GM21447 (cell line): Measurements from ENCODE around the gene OMD.
"Not testable (repeated sequence)": the region's sequence is repeated elsewhere in the genome, so short reads cannot be mapped to it uniquely, and the experiment has no call there.

Source experiments
- ATAC-seq: cut with Tn5 transposase; IDR thresholded peaks from one replicate; pipeline ENCODE4 v1.9.1; 2021; ENCODE audit not compliant: unreplicated experiment

The OMD gene

GRCh38 chr9:92414566-92414965 lies 9.7 kb downstream of the OMD start:
- no peak for ATAC-seq

- not testable (repeated sequence) for ATAC-seq
These were observed 13.1 kb downstream of the OMD start for GRCh38 chr9:92411157-92411556.

GRCh38 chr9:92408747-92409478 lies 15.4 kb downstream of the OMD start:
- no peak for ATAC-seq

- ATAC-seq = no peak
These were observed 16.5 kb downstream of the OMD start for GRCh38 chr9:92407818-92408217.

GRCh38 chr9:92406477-92406876 lies 17.8 kb downstream of the OMD start:
- ATAC-seq = no peak

- no peak for ATAC-seq
These were observed 18.5 kb downstream of the OMD start for GRCh38 chr9:92405818-92406217.

GRCh38 chr9:92404042-92404836 lies 20.0 kb downstream of the OMD start, which contains the start of gene OGN:
Gene OGN (minus strand): TSS chr9:92404578. CDS start chr9:92403407, 1,171 bp downstream.
- no peak for ATAC-seq

GRCh38 chr9:92402826-92403745 lies 21.2 kb downstream of the OMD start:
- no peak for ATAC-seq

GRCh38 chr9:92402360-92402759 lies 21.9 kb downstream of the OMD start:
- no peak for ATAC-seq

GRCh38 chr9:92397853-92398252 lies 26.4 kb downstream of the OMD start:
- ATAC-seq = no peak

- no peak for ATAC-seq
These were observed 28.7 kb downstream of the OMD start for GRCh38 chr9:92395617-92396016.

GRCh38 chr9:92393686-92394085 lies 30.6 kb downstream of the OMD start:
- no peak for ATAC-seq

- ATAC-seq = no peak
These were observed 31.6 kb downstream of the OMD start for GRCh38 chr9:92392690-92393089.

- ATAC-seq = no peak
These were observed 38.3 kb downstream of the OMD start for GRCh38 chr9:92385953-92386352.

GRCh38 chr9:92385477-92385876 lies 38.8 kb downstream of the OMD start:
- ATAC-seq = no peak

- no peak for ATAC-seq
These were observed 39.3 kb downstream of the OMD start for GRCh38 chr9:92385001-92385400.

- no peak for ATAC-seq
These were observed 39.9 kb downstream of the OMD start for GRCh38 chr9:92384375-92384774.

GRCh38 chr9:92381775-92382174 lies 42.5 kb downstream of the OMD start:
- no peak for ATAC-seq

GRCh38 chr9:92380603-92381002 lies 43.7 kb downstream of the OMD start:
- ATAC-seq = no peak

- no peak for ATAC-seq
These were observed 45.3 kb downstream of the OMD start for GRCh38 chr9:92378865-92379560.

GRCh38 chr9:92377876-92378275 lies 46.4 kb downstream of the OMD start:
- no peak for ATAC-seq
